ENCODE measurements around the gene SLC39A11. TPM values are rescaled to one million over a fixed set of nuclear protein-coding genes. Genes with fewer than 3 reads are reported as not detected.
"Not testable (repeated sequence)": the region's sequence is repeated elsewhere in the genome, so short reads cannot be mapped to it uniquely, and the experiment has no call there.

SLC39A11 gene
- total and polyA plus RNA-seq, 5 donors from 2014 or later, result 9.3 to 32.2 (median 11.9) TPM

DNA sequence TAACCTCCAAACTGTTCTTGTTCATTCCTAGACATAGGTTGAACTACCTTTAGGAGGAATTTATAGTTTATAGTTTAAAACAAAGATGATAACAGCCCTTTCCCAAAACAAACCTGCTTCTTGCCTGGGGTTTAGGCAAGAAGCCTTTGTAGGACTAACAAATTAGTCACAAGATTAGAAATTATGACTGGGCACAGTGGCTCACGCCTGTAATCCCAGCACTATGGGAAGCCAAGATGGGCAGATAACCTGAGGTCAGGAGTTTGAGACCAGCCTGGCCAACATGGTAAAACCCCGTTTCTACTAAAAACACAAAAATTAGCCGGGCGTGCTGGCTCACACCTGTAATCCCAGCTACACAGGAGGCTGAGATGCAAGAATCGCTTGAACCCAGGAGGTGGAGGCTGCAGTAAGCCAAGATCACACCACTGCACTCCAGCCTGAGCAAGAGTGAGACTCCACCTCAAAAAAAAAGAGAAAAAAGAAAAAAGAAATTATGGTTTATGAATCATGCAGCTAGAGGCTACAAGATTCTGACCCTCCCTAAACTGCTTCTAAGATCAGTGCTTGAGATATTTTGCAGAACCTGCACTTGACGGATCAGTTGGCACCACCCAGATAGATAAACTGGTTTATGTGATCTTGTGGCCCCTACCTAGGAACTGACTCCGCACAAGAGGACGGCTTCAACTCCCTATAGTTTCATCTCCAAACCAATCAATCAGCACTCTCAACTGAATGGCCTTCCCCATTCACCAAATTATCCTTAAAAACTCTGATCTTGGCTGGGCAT is 5.7 kb upstream of the SLC39A11 start:
- H3K36me3 ChIP-seq (ENCODE audit: control insufficient read depth, insufficient read depth, low read length); H3K9me3 Mint-ChIP-seq; ATAC-seq (ENCODE audit: low read depth in 2 of 2); H3K27me3 ChIP-seq (ENCODE audit: control insufficient read depth, insufficient read depth, low read length); H3K36me3 Mint-ChIP-seq; H3K27ac Mint-ChIP-seq; H3K4me3 ChIP-seq (ENCODE audit: low read depth, low read length); H3K27ac ChIP-seq (ENCODE audit: insufficient read depth, low read length, poor library complexity, severe bottlenecking); DNase-seq; H3K4me1 ChIP-seq (ENCODE audit: control insufficient read depth, insufficient read depth, low read length, poor library complexity, severe bottlenecking); H3K9me3 ChIP-seq (ENCODE audit: control insufficient read depth in 2 of 2, low read length in 2 of 2); H3K4me1 Mint-ChIP-seq: not testable (repeated sequence)
- Mint-ChIP-seq H3K27me3 (peaks cover 26% of the 10 kb centered on the region), H3K4me3 (peak overlapping the region in 1 of 4 donors; percentile 35)

DNA sequence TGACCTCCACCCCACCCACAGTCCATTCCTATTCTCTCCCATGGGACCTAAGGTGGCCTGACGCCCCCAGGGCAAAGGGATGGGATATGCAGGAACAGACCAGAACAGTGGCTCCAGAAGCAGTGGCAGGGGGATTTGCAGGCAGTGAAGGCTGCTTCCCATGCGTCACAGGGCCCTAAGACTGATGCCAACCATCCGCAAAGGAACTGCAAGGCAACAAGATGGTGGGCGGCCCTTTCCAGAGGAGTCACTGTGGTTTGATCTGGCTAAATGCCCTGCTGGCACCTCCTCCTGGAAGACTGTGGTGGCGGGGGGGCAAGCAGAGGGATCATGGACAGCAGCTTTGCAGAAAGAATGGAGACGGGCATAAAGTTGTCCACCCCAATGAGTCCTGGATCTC is 4.4 kb upstream of the SLC39A11 start:
- Histone ChIP-seq H3K36me3 (ENCODE audit: control insufficient read depth, insufficient read depth, low read length) (no peaks in the 10 kb centered on the region), H3K9me3 (ENCODE audit: control insufficient read depth in 2 of 2, low read length in 2 of 2) (no peaks in the 10 kb centered on the region), H3K4me3 (ENCODE audit: low read depth, low read length) (no peak overlapping the region), H3K27me3 (ENCODE audit: control insufficient read depth, insufficient read depth, low read length) (no peaks in the 10 kb centered on the region), H3K4me1 (ENCODE audit: control insufficient read depth, insufficient read depth, low read length, poor library complexity, severe bottlenecking) (peaks cover 13% of the 10 kb centered on the region), H3K27ac (ENCODE audit: insufficient read depth, low read length, poor library complexity, severe bottlenecking) (no peak overlapping the region)
- H3K27me3 Mint-ChIP-seq, result peaks cover 26% of the 10 kb centered on the region
- H3K4me1 Mint-ChIP-seq, result peaks cover 0 to 18% (median 8%) of the 10 kb centered on the region in 4 donors
- H3K9me3 Mint-ChIP-seq, result peaks cover 0 to 3% (median 0%) of the 10 kb centered on the region in 7 donors
- H3K36me3 Mint-ChIP-seq, result no peaks in the 10 kb centered on the region
- no peak overlapping the region for H3K27ac Mint-ChIP-seq
- DNase-seq (no peak), ATAC-seq (ENCODE audit: low read depth in 2 of 2) (no peak)
- no peak overlapping the region for H3K4me3 Mint-ChIP-seq

DNA sequence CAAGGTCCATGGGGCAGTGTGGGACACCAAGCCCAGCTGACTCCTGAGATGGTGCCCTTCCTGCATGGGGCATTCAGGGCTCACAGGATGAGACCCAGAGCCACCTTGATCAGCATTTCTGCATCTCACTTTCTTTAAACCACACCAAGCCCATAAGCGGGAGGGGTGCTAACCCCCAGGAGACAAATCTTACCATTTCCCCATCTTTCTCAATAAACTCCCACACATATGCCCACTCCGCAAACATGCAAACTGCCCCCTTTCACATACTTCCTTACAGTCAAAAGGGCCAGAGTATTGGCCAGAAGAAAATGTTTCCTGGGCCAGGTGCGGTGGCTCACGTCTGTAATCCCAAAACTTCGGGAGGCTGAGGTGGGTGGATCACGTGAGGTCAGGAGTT is 3.7 kb upstream of the SLC39A11 start:
- Histone ChIP-seq H3K4me1 (ENCODE audit: control insufficient read depth, insufficient read depth, low read length, poor library complexity, severe bottlenecking) (peaks cover 19% of the 10 kb centered on the region), H3K4me3 (ENCODE audit: low read depth, low read length) (no peak overlapping the region), H3K27me3 (ENCODE audit: control insufficient read depth, insufficient read depth, low read length) (no peaks in the 10 kb centered on the region), H3K27ac (ENCODE audit: insufficient read depth, low read length, poor library complexity, severe bottlenecking) (no peak overlapping the region), H3K9me3 (ENCODE audit: control insufficient read depth in 2 of 2, low read length in 2 of 2) (no peaks in the 10 kb centered on the region), H3K36me3 (ENCODE audit: control insufficient read depth, insufficient read depth, low read length) (no peaks in the 10 kb centered on the region)
- Mint-ChIP-seq H3K27me3 (peaks cover 26% of the 10 kb centered on the region), H3K9me3 (peaks cover 0 to 3% (median 0%) of the 10 kb centered on the region in 7 donors), H3K36me3 (no peaks in the 10 kb centered on the region), H3K27ac (no peak overlapping the region), H3K4me3 (no peak overlapping the region), H3K4me1 (peaks cover 0 to 22% (median 12%) of the 10 kb centered on the region in 4 donors)
- ATAC-seq (ENCODE audit: low read depth in 2 of 2) (no peak), DNase-seq (no peak)

DNA sequence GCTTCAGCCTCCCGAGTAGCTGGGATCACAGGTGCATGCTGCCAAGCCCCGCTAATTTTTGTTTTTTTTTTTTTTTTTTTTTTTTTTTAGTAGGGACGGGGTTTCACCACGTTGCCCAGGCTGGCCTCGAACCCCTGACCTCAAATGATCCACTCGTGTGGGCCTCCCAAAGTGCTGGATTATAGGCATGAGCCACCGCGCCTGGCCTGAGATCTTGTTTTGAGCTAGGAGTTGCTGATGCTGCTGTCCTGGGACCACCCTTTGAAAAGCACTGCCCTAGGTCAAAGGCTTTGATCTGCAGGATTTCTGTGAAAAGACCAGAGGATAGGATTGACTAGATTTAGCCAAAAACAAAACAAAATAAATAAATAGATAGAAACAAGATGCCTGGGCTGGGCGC is 798 bp upstream of the SLC39A11 start:
- Histone ChIP-seq H3K4me3 (ENCODE audit: low read depth, low read length) (peak overlapping the region; percentile 86), H3K4me1 (ENCODE audit: control insufficient read depth, insufficient read depth, low read length, poor library complexity, severe bottlenecking) (peaks cover 26% of the 10 kb centered on the region), H3K27ac (ENCODE audit: insufficient read depth, low read length, poor library complexity, severe bottlenecking) (no peak overlapping the region), H3K27me3 (ENCODE audit: control insufficient read depth, insufficient read depth, low read length) (no peaks in the 10 kb centered on the region), H3K36me3 (ENCODE audit: control insufficient read depth, insufficient read depth, low read length) (no peaks in the 10 kb centered on the region), H3K9me3 (ENCODE audit: control insufficient read depth in 2 of 2, low read length in 2 of 2) (no peaks in the 10 kb centered on the region)
- ATAC-seq (ENCODE audit: low read depth in 2 of 2) (no peak), DNase-seq (no peak)
- Mint-ChIP-seq H3K27me3 (peaks cover 21% of the 10 kb centered on the region), H3K36me3 (peaks cover 5% of the 10 kb centered on the region), H3K4me1 (peaks cover 0 to 40% (median 28%) of the 10 kb centered on the region in 4 donors), H3K27ac (no peak overlapping the region), H3K4me3 (peak overlapping the region in 1 of 4 donors; percentile 97), H3K9me3 (peaks cover 0 to 2% (median 0%) of the 10 kb centered on the region in 7 donors)

DNA sequence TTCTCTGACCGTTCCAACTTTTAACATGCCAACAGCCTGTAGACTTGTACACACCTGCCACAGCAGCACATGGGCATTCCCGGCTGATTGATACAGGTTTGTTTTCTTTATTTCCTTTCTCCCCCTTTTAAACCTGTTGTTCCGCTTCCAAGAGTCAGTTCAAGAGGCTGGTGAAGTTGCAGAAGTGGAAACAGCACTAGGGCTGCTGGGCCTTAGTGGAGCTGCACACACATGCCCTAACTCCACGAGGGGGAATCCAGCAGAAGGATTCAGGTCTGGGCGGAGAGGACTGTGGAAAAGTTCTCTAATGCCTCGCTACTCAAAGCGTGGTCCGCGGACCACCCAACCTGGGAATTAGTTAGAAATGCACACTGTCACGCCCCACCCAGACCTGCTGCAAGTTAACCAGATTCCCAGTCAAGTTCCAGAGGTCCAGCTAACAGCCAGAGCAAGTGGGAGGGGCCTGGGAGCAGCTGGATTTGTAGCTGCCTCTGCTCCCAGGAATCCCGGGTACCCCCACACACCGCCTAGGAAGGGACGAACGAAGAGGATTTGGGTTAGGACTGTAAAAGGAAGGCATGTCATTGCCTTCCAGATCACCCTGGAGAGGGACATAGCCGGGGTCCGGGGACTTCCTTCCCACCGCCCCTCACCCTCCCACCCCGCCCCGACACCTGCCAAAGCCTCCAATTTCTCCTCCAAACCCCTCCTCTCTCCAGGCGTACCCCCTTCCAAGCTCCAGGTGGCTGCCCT is 542 bp downstream of the SLC39A11 start:
- Mint-ChIP-seq H3K4me1 (peaks cover 0 to 48% (median 29%) of the 10 kb centered on the region in 4 donors), H3K4me3 (peak overlapping the region; percentile 90 to 97 (median 97)), H3K36me3 (peaks cover 13% of the 10 kb centered on the region), H3K27me3 (peaks cover 12% of the 10 kb centered on the region), H3K9me3 (peaks cover 0 to 2% (median 0%) of the 10 kb centered on the region in 7 donors), H3K27ac (peak overlapping the region; percentile 91 to 98 (median 96))
- Histone ChIP-seq H3K9me3 (ENCODE audit: control insufficient read depth in 2 of 2, low read length in 2 of 2) (no peaks in the 10 kb centered on the region), H3K4me1 (ENCODE audit: control insufficient read depth, insufficient read depth, low read length, poor library complexity, severe bottlenecking) (peaks cover 26% of the 10 kb centered on the region), H3K36me3 (ENCODE audit: control insufficient read depth, insufficient read depth, low read length) (peaks cover 7% of the 10 kb centered on the region), H3K27ac (ENCODE audit: insufficient read depth, low read length, poor library complexity, severe bottlenecking) (peak overlapping the region; percentile 45), H3K4me3 (ENCODE audit: low read depth, low read length) (peak overlapping the region; percentile 86), H3K27me3 (ENCODE audit: control insufficient read depth, insufficient read depth, low read length) (no peaks in the 10 kb centered on the region)
- ATAC-seq (ENCODE audit: low read depth in 2 of 2) (no peak), DNase-seq (peak in 1 of 3 donors; percentile 6)

DNA sequence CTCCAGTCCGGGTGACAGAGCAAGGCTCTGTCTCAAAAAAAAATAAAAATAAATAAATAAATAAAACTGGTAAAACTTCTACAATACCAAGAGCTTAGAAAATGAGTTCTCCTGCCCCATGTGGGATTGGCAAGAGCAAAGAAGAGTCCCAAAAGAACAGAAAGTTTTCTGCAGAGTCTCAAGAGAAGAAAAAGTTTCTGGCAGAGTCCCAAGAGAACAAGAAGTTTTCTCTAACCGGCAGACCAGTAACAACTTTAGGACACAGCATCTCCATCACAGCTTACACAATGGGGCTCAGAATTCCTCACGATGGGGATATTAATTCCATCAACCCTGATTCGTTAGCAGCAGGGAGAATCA is 1.1 kb downstream of the SLC39A11 start:
- ATAC-seq (ENCODE audit: low read depth in 2 of 2), result no peak
- Mint-ChIP-seq H3K9me3 (peaks cover 0 to 2% (median 0%) of the 10 kb centered on the region in 7 donors), H3K27ac (peak overlapping the region; percentile 88 to 98 (median 96)), H3K36me3 (peaks cover 15% of the 10 kb centered on the region), H3K4me3 (peak overlapping the region; percentile 90 to 97 (median 97)), H3K4me1 (peaks cover 0 to 48% (median 29%) of the 10 kb centered on the region in 4 donors), H3K27me3 (peaks cover 12% of the 10 kb centered on the region)
- Histone ChIP-seq H3K36me3 (ENCODE audit: control insufficient read depth, insufficient read depth, low read length) (peaks cover 10% of the 10 kb centered on the region), H3K27me3 (ENCODE audit: control insufficient read depth, insufficient read depth, low read length) (no peaks in the 10 kb centered on the region), H3K9me3 (ENCODE audit: control insufficient read depth in 2 of 2, low read length in 2 of 2) (no peaks in the 10 kb centered on the region), H3K4me3 (ENCODE audit: low read depth, low read length) (peak overlapping the region; percentile 86), H3K4me1 (ENCODE audit: control insufficient read depth, insufficient read depth, low read length, poor library complexity, severe bottlenecking) (peaks cover 26% of the 10 kb centered on the region), H3K27ac (ENCODE audit: insufficient read depth, low read length, poor library complexity, severe bottlenecking) (no peak overlapping the region)
- DNase-seq, result no peak

DNA sequence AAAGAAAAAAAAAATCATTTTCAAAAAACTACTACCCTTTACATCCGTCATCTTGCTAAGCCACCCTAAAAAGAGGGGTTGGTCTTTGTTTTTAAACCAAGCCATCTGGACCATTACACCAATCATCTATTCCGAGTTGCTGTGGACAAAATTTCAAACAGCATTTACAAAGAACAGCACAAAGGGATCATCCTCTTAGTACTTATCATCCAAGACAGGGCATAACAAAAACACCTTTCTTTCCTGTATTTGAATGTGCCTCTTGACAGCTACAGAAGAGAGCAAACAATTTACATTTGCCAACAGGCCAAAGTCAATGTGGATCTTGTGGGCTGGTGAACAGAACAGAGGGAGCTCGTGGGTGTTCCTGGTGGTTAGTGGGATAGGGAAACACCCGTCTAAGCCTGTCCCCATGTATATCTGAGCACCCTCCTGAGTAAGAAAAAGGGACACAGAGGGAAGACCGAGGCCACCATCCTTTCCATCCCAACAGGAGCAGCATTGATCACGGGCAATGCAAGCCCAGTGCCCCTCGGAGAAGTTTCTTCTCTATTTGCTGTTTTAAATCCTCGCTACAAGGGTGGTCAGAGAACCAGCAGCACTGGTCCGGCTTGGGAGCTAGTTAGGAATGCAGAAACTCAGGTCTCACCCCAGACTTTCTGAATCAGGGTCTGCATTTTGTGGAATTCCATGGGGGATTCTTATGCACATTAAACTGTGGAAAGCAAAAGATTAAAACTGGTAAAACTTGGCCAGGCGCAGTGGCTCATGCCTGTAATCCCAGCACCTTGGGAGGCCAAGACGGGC is 1.9 kb downstream of the SLC39A11 start:
- peaks cover 12% of the 10 kb centered on the region for H3K36me3 ChIP-seq (ENCODE audit: control insufficient read depth, insufficient read depth, low read length)
- no peaks in the 10 kb centered on the region for H3K27me3 ChIP-seq (ENCODE audit: control insufficient read depth, insufficient read depth, low read length)
- peaks cover 26% of the 10 kb centered on the region for H3K4me1 ChIP-seq (ENCODE audit: control insufficient read depth, insufficient read depth, low read length, poor library complexity, severe bottlenecking)
- H3K36me3 Mint-ChIP-seq, result peaks cover 23% of the 10 kb centered on the region
- no peaks in the 10 kb centered on the region for H3K9me3 ChIP-seq (ENCODE audit: control insufficient read depth in 2 of 2, low read length in 2 of 2)
- no peak for ATAC-seq (ENCODE audit: low read depth in 2 of 2)
- DNase-seq, result no peak
- H3K27ac ChIP-seq (ENCODE audit: insufficient read depth, low read length, poor library complexity, severe bottlenecking), result no peak overlapping the region
- no peak overlapping the region for H3K4me3 ChIP-seq (ENCODE audit: low read depth, low read length)
- H3K4me3 Mint-ChIP-seq, result peak overlapping the region; percentile 54 to 75 (median 64)
- peak overlapping the region; percentile 36 to 62 (median 48) for H3K27ac Mint-ChIP-seq
- H3K9me3 Mint-ChIP-seq, result peaks cover 0 to 2% (median 0%) of the 10 kb centered on the region in 7 donors
- peaks cover 5 to 52% (median 27%) of the 10 kb centered on the region in 4 donors for H3K4me1 Mint-ChIP-seq
- peaks cover 6% of the 10 kb centered on the region for H3K27me3 Mint-ChIP-seq

Data from CD4-positive, CD25-positive, alpha-beta regulatory T cell (primary cell).